ENCODE results near the gene LPP. TPM values are rescaled to one million over a fixed set of nuclear protein-coding genes. Genes with fewer than 3 reads are reported as not detected.

Gene LPP
- total and polyA plus RNA-seq, 2 donors (not counting 1 experiment from before 2014, with no cell fraction given), result 7.6 to 81.7 TPM

DNA sequence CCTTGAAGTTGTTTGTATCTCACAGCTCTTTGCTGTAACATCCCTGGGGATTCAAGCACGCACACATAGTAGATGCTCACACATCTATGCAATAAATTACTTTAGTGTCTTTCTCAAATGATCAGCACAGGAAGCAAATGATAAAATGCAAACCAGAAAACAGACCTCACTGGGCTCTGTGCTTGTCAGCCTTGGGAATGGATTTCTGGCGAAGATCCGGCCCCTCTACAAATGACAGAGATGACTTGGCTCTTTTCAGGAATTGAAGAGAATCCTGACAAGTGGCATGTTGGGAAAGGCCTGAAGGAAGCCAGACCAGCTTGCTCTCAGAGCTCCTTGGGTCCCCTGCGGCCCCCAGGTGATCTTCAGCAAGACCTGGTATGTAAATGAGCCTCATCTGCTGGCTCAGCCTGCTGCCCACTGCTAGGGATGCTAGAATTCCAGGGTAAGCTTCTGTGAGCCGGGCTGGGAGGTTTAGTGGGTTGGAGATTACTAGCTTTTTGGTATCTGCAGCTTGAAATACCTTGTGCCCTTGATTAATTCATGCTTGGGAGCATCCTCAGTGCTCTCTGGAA lies 54.1 kb downstream of the LPP start:
- no peak overlapping the region for H2AFZ ChIP-seq (ENCODE audit: insufficient read depth, low read depth, low read length, poor library complexity, severe bottlenecking)
- no peak overlapping the region for H3K4me3 Mint-ChIP-seq
- H3K27me3 Mint-ChIP-seq, result no peaks in the 10 kb centered on the region
- CTCF ChIA-PET, result interaction anchor here (1.0 kb wide), 1 partner anchor 467 kb away, joined by 3 read pairs; no protein-coding TSS in a partner anchor
- no peak overlapping the region for H3K4me3 ChIP-seq (ENCODE audit: control extremely low read depth in 1 of 5, extremely low read depth in 1 of 5, insufficient read depth in 1 of 5, low read depth in 2 of 5, low read length in 4 of 5)
- H3K27me3 ChIP-seq (replicated peaks in 1 of 4; ENCODE audit: control extremely low read depth in 1 of 4, control insufficient read depth in 3 of 4, insufficient read depth in 4 of 4, low read length in 3 of 4), result no peaks in the 10 kb centered on the region
- H3K9me3 ChIP-seq (ENCODE audit: control extremely low read depth in 1 of 3, control insufficient read depth in 2 of 3, insufficient read depth in 1 of 3, low read length in 2 of 3), result no peaks in the 10 kb centered on the region
- H3K27ac ChIP-seq (ENCODE audit: low read length in 2 of 2), result no peak overlapping the region
- no peaks in the 10 kb centered on the region for H4K20me1 ChIP-seq (ENCODE audit: control insufficient read depth, insufficient read depth, low read length, poor library complexity, severe bottlenecking)
- no peak for ATAC-seq (ENCODE audit: low read depth)
- H3K79me2 ChIP-seq (ENCODE audit: control insufficient read depth, insufficient read depth, low read length), result peaks cover 16% of the 10 kb centered on the region
- H3K9me3 Mint-ChIP-seq (ENCODE audit: insufficient read depth), result no peaks in the 10 kb centered on the region
- DNase-seq, result no peak
- peaks cover 0 to 3% of the 10 kb centered on the region in 2 experiments for H3K36me3 ChIP-seq (replicated peaks in 1 of 2; ENCODE audit: control extremely low read depth in 1 of 2, control insufficient read depth in 1 of 2, extremely low read depth in 1 of 2, insufficient read depth in 2 of 2, low read length in 1 of 2)
- H3K9ac ChIP-seq (ENCODE audit: low read length), result no peak overlapping the region
- intact Hi-C loops (cut with micrococcal nuclease), result no loop called here
- TF ChIP-seq, protein P1, sequence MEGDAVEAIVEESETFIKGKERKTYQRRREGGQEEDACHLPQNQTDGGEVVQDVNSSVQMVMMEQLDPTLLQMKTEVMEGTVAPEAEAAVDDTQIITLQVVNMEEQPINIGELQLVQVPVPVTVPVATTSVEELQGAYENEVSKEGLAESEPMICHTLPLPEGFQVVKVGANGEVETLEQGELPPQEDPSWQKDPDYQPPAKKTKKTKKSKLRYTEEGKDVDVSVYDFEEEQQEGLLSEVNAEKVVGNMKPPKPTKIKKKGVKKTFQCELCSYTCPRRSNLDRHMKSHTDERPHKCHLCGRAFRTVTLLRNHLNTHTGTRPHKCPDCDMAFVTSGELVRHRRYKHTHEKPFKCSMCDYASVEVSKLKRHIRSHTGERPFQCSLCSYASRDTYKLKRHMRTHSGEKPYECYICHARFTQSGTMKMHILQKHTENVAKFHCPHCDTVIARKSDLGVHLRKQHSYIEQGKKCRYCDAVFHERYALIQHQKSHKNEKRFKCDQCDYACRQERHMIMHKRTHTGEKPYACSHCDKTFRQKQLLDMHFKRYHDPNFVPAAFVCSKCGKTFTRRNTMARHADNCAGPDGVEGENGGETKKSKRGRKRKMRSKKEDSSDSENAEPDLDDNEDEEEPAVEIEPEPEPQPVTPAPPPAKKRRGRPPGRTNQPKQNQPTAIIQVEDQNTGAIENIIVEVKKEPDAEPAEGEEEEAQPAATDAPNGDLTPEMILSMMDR (IDR thresholded peaks at IDR 0.05), result no peak
- TF ChIP-seq EZH2 (IDR thresholded peaks at IDR 0.05; ENCODE audit: borderline replicate concordance, insufficient read depth, low read depth, low read length, poor library complexity, severe bottlenecking), result no peak
- H3K4me2 ChIP-seq (replicated peaks; ENCODE audit: low read depth, low read length, poor library complexity, severe bottlenecking), result no peak overlapping the region
- peaks cover 0 to 1% of the 10 kb centered on the region in 2 donors for H3K4me1 ChIP-seq (ENCODE audit: control insufficient read depth in 2 of 2, insufficient read depth in 2 of 2, low read length in 2 of 2)
- H3K27ac Mint-ChIP-seq, result no peak overlapping the region
- H3K4me1 Mint-ChIP-seq, result peaks cover 31% of the 10 kb centered on the region
- POLR2A ChIA-PET, result no interaction called here
- WGBS (ENCODE audit: insufficient coverage), result 87% methylated on average over 5 of the region's 5 CpGs

GRCh38 chr3:188208516-188208981 lies 54.6 kb downstream of the LPP start:
- H3K4me1 Mint-ChIP-seq, result peaks cover 36% of the 10 kb centered on the region
- no peak for TF ChIP-seq EZH2 (IDR thresholded peaks at IDR 0.05; ENCODE audit: borderline replicate concordance, insufficient read depth, low read depth, low read length, poor library complexity, severe bottlenecking)
- TF ChIP-seq, protein P1 (IDR thresholded peaks at IDR 0.05), result no peak

More at GRCh38 chr3:188208516-188208981, 54.6 kb downstream of the LPP start:
- Histone ChIP-seq H3K79me2 (ENCODE audit: control insufficient read depth, insufficient read depth, low read length) (peaks cover 16% of the 10 kb centered on the region), H3K4me2 (replicated peaks; ENCODE audit: low read depth, low read length, poor library complexity, severe bottlenecking) (no peak overlapping the region), H3K9ac (ENCODE audit: low read length) (no peak overlapping the region), H3K4me3 (ENCODE audit: control extremely low read depth in 1 of 5, extremely low read depth in 1 of 5, insufficient read depth in 1 of 5, low read depth in 2 of 5, low read length in 4 of 5) (no peak overlapping the region), H3K36me3 (replicated peaks in 1 of 2; ENCODE audit: control extremely low read depth in 1 of 2, control insufficient read depth in 1 of 2, extremely low read depth in 1 of 2, insufficient read depth in 2 of 2, low read length in 1 of 2) (peaks cover 0 to 3% of the 10 kb centered on the region in 2 experiments), H3K9me3 (ENCODE audit: control extremely low read depth in 1 of 3, control insufficient read depth in 2 of 3, insufficient read depth in 1 of 3, low read length in 2 of 3) (no peaks in the 10 kb centered on the region), H3K4me1 (ENCODE audit: control insufficient read depth in 2 of 2, insufficient read depth in 2 of 2, low read length in 2 of 2) (peaks cover 4 to 6% of the 10 kb centered on the region in 2 donors), H3K27ac (ENCODE audit: low read length in 2 of 2) (no peak overlapping the region), H3K27me3 (replicated peaks in 1 of 4; ENCODE audit: control extremely low read depth in 1 of 4, control insufficient read depth in 3 of 4, insufficient read depth in 4 of 4, low read length in 3 of 4) (no peaks in the 10 kb centered on the region), H4K20me1 (ENCODE audit: control insufficient read depth, insufficient read depth, low read length, poor library complexity, severe bottlenecking) (no peaks in the 10 kb centered on the region), H2AFZ (ENCODE audit: insufficient read depth, low read depth, low read length, poor library complexity, severe bottlenecking) (no peak overlapping the region)
- ChIA-PET CTCF (interaction anchor here (1.0 kb wide), 1 partner anchor 468 kb away, joined by 3 read pairs; no protein-coding TSS in a partner anchor), POLR2A (no interaction called here)
- Mint-ChIP-seq H3K4me3 (no peak overlapping the region), H3K27ac (no peak overlapping the region), H3K27me3 (no peaks in the 10 kb centered on the region), H3K9me3 (ENCODE audit: insufficient read depth) (no peaks in the 10 kb centered on the region)
- DNase-seq, result no peak
- 100% methylated on average over 1 of the region's 7 CpGs for WGBS (ENCODE audit: insufficient coverage)
- intact Hi-C loops (cut with micrococcal nuclease), result no loop called here
- ATAC-seq (ENCODE audit: low read depth), result no peak
